Omental fat pad (tissue), 4 donors: Measurements from ENCODE around the gene COPB1. TPM values are rescaled to one million over a fixed set of nuclear protein-coding genes. Genes with fewer than 3 reads are reported as not detected.

Experiments
- ATAC-seq: fragments of 150-250 bp; one replicate; pipeline ENCODE4 v1.9.1; 2016; ENCODE audit warnings: mild to moderate bottlenecking, moderate library complexity; ENCODE audit not compliant: low FRiP score
- DNase-seq: peaks from one replicate; pipeline ENCODE4 v3.0.0-alpha.2; 2019; ENCODE audit warnings: low spot score
- total RNA-seq, 4 donors: library from RNA; depleted of rRNA; stranded (reverse); fragments of >200 nt; gene quantifications; one replicate each; pipeline ENCODE4 v1.1.0, GENCODE V29; 2016
- TF ChIP-seq, protein P1 (sequence below), 3 donors: fragments of 450-650 bp; IDR thresholded peaks; one replicate each; pipeline ENCODE4 v1.5.1; 2016 to 2017; ENCODE audit warnings: antibody characterized with exemption in 3 of 3, mild to moderate bottlenecking in 3 of 3, moderate library complexity in 2 of 3

COPB1 gene, protein sequence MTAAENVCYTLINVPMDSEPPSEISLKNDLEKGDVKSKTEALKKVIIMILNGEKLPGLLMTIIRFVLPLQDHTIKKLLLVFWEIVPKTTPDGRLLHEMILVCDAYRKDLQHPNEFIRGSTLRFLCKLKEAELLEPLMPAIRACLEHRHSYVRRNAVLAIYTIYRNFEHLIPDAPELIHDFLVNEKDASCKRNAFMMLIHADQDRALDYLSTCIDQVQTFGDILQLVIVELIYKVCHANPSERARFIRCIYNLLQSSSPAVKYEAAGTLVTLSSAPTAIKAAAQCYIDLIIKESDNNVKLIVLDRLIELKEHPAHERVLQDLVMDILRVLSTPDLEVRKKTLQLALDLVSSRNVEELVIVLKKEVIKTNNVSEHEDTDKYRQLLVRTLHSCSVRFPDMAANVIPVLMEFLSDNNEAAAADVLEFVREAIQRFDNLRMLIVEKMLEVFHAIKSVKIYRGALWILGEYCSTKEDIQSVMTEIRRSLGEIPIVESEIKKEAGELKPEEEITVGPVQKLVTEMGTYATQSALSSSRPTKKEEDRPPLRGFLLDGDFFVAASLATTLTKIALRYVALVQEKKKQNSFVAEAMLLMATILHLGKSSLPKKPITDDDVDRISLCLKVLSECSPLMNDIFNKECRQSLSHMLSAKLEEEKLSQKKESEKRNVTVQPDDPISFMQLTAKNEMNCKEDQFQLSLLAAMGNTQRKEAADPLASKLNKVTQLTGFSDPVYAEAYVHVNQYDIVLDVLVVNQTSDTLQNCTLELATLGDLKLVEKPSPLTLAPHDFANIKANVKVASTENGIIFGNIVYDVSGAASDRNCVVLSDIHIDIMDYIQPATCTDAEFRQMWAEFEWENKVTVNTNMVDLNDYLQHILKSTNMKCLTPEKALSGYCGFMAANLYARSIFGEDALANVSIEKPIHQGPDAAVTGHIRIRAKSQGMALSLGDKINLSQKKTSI
- 100 to 1,000 TPM; 102 to 126 (median 112) TPM for total RNA-seq

DNA sequence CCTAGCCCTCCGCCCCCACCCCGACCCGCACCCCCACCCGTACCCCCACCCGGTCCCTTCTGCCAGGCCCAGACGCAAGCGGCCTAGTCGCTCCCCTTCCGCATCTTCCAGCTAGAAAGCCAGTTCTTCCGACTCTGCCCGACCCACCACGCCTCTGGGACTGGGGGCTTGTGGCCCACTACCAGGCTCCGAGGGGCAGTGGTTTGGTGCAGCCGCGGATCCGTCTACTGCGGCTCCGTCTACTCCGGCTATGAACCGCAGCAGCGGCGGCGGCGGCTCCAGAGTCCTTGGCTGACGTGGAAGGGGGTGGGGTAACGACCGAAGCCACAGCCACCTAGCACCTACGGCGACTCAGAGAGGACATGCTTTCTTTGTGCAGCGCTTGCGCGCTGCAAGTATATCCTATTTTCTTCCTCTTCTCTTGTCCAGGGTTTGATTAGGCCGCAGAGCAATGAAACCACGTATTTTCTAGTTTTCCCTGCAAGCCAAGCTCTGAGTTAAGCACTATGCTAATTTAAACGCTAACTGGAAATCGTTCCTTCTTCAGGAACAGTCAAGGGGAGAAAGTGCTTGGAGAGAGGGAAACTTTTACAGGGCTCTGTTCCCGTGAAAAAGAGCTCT, at the start of gene COPB1:
Gene COPB1, minus strand, starts transcription at position 252 of the 621 bp plus-strand sequence. CDS start 883 bp downstream, outside the sequence.
- ATAC-seq: peak; percentile 99
- peak; percentile 75 for DNase-seq
- TF ChIP-seq, protein P1, sequence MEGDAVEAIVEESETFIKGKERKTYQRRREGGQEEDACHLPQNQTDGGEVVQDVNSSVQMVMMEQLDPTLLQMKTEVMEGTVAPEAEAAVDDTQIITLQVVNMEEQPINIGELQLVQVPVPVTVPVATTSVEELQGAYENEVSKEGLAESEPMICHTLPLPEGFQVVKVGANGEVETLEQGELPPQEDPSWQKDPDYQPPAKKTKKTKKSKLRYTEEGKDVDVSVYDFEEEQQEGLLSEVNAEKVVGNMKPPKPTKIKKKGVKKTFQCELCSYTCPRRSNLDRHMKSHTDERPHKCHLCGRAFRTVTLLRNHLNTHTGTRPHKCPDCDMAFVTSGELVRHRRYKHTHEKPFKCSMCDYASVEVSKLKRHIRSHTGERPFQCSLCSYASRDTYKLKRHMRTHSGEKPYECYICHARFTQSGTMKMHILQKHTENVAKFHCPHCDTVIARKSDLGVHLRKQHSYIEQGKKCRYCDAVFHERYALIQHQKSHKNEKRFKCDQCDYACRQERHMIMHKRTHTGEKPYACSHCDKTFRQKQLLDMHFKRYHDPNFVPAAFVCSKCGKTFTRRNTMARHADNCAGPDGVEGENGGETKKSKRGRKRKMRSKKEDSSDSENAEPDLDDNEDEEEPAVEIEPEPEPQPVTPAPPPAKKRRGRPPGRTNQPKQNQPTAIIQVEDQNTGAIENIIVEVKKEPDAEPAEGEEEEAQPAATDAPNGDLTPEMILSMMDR (IDR thresholded peaks at IDR 0.05): no peak

DNA sequence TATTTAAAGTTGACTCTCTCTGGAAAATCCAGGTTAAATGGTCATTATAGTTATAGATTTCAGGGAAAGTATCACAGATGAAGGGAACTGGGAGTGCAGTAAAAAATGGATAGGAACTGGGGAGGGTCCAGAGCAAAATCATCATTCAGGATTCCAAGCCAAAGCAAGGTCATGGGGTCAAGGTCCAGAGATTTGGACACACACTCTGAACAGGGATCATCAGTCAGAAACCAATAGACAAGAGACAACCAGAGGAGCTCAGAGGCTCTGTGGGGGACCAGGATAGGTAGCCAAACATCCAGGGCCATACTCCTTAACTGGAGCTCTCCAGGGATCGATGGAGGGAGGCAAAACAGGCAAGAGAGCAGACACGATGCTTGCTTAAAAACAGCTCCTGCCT, 47.8 kb upstream of the COPB1 start:
- no peak for DNase-seq
- no peak for ATAC-seq

DNA sequence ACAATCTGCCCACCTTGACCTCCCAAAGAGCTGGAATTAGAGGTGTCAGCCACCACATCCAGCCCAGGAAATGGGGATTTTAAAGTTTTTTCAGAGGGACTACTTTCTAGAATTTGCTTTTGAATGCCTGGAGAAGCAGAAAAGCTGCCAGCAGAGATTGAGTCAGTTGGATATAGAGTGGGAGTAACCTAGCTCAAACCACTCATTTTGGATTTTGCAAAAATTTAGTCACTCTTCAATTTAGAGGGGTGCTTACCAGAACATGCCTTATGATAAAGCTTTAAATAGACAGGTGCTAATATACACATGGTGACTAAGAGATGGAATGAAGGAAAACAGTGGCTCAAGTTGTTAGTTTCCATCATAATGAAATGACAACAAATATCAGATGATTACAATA, 47.1 kb upstream of the COPB1 start:
- DNase-seq: no peak
- ATAC-seq: no peak
- TF ChIP-seq, protein P1 (IDR thresholded peaks at IDR 0.05): no peak

More for the DNA sequence above, 47.8 kb upstream of the COPB1 start:
- TF ChIP-seq, protein P1 (IDR thresholded peaks at IDR 0.05): no peak

DNA sequence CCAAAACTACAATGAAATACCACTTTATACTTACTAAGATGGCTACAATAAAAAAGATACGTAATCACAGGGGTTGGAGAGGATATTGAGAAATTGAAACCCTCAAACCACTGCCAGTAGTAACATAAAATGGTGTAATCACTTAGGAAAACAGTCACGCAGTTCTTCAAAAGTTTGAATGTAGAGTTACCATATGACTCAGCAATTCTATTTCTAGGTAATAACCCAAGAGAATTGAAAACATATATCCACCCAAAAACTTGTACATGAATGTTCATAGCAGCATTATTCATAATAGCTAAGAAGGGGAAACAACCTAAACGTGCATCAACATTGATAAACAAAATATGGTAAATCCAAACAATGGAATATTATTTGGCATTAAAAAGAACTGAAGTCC, 45.0 kb upstream of the COPB1 start:
- ATAC-seq (no peak), DNase-seq (no peak)
- TF ChIP-seq, protein P1 (IDR thresholded peaks at IDR 0.05): no peak

DNA sequence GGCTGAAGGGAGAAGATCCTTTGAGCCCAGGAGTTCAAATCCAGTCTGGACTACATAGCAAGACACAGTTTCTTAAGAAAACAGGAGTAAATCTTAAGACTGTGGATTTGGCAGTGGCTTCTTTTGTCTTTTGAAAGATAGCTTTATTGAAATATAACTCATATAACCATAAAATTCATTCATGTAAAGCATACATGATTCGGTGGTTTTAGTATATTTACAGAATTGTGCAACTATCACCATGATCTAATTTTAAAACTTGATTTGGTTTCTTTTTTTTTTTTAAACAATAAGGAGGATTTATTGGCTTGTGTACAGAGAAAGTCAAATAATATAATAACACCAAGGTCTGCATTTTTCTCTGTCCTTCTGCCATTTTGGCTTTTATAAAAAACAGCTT, 43.6 kb upstream of the COPB1 start:
- TF ChIP-seq, protein P1 (IDR thresholded peaks at IDR 0.05): no peak
- no peak for DNase-seq
- no peak for ATAC-seq

DNA sequence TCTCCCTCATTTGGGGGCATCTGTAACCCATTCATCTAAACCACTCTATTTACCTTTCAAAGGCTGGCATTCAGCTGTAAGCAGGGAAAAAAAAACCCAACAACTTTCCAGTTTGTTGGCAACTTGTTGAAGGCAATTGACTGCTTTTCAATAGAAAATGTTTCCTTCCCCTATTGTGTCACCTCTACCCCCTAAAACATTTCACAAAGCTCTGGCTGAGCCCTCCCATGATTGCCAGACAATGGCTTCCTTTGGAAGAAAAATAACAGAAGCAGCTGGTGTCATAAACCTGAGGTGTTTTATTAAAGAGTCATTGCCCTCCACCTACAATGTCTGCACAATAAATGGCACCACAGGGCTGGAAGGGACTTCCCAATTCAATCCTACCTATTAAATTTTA, 42.7 kb upstream of the COPB1 start:
- no peak for ATAC-seq
- TF ChIP-seq, protein P1 (IDR thresholded peaks at IDR 0.05): no peak
- no peak for DNase-seq
